Fibroblast of lung (primary cell): ENCODE results near the gene ATXN7L3. TPM values are rescaled to one million over a fixed set of nuclear protein-coding genes. Genes with fewer than 3 reads are reported as not detected.

Source experiments
- DNase-seq, 2 donors: peaks; one replicate each; pipeline versions ENCODE4 v3.0.0 to v3.0.0-alpha.2; 2010; ENCODE audit warnings: low read depth in 2 of 2
- H2AFZ ChIP-seq: 2 replicates; pipeline ENCODE4 v1.5.1; 2012; ENCODE audit warnings: low read length, control low read depth, inconsistent platforms
- H3K27ac ChIP-seq: 2 replicates; pipeline ENCODE4 v1.5.1; 2011; ENCODE audit warnings: low read length, control low read depth; ENCODE audit not compliant: insufficient read depth
- H3K27me3 ChIP-seq: 2 replicates; pipeline ENCODE4 v1.5.1; 2011; ENCODE audit warnings: mild to moderate bottlenecking, low read length; ENCODE audit not compliant: control insufficient read depth, insufficient read depth
- H3K36me3 ChIP-seq: 2 replicates; pipeline ENCODE4 v1.5.1; 2011; ENCODE audit warnings: low read length; ENCODE audit not compliant: control insufficient read depth, insufficient read depth
- H3K4me1 ChIP-seq: 2 replicates; pipeline ENCODE4 v1.5.1; 2011; ENCODE audit warnings: low read length; ENCODE audit not compliant: control insufficient read depth, insufficient read depth; ENCODE audit errors: extremely low read depth
- H3K4me2 ChIP-seq: 2 replicates; pipeline ENCODE4 v1.5.1; 2011; ENCODE audit warnings: low read length, control low read depth; ENCODE audit not compliant: insufficient read depth; ENCODE audit errors: extremely low read depth
- H3K4me3 ChIP-seq, 4 experiments: fragments of 200-600 bp in 1 of 4; sonication (generic) in 1 of 4; replicated peaks in 1 of 4; 2 replicates each; pipeline ENCODE4 v1.5.1; 2011 to 2016; ENCODE audit warnings: low read length in 4 of 4, low read depth in 3 of 4, mild to moderate bottlenecking in 3 of 4, control low read depth in 2 of 4, inconsistent platforms in 1 of 4, mixed read lengths in 1 of 4; ENCODE audit not compliant: insufficient read depth in 1 of 4; ENCODE audit errors: control extremely low read depth in 1 of 4
- H3K79me2 ChIP-seq: 2 replicates; pipeline ENCODE4 v1.5.1; 2012; ENCODE audit warnings: mild to moderate bottlenecking, low read length, inconsistent platforms; ENCODE audit not compliant: control insufficient read depth, insufficient read depth
- H3K9ac ChIP-seq: 2 replicates; pipeline ENCODE4 v1.5.1; 2011; ENCODE audit warnings: mild to moderate bottlenecking, low read length, control low read depth; ENCODE audit not compliant: insufficient read depth
- H3K9me3 ChIP-seq: 2 replicates; pipeline ENCODE4 v1.5.1; 2012; ENCODE audit warnings: low read depth, low read length; ENCODE audit not compliant: control insufficient read depth, insufficient read depth
- H4K20me1 ChIP-seq: 2 replicates; pipeline ENCODE4 v1.5.1; 2011; ENCODE audit warnings: low read length; ENCODE audit not compliant: control insufficient read depth, insufficient read depth; ENCODE audit errors: extremely low read depth
- CTCF ChIP-seq, 2 donors: IDR thresholded peaks in 1 of 2; conservative IDR thresholded peaks in 1 of 2; 1 replicate in 1 of 2; 2 replicates in 1 of 2; pipeline ENCODE4 v1.5.1; 2011 to 2012; ENCODE audit warnings: low read length in 2 of 2, control low read depth in 1 of 2, inconsistent platforms in 1 of 2, low read depth in 1 of 2, mild to moderate bottlenecking in 1 of 2
- EZH2 ChIP-seq: IDR thresholded peaks from 2 replicates; pipeline ENCODE4 v1.5.1; 2012; ENCODE audit warnings: low read length, control low read depth, mild to moderate bottlenecking; ENCODE audit errors: missing control alignments
- polyA plus RNA-seq, 2 donors: library from polyadenylated mRNA; depleted of rRNA in 1 of 2; stranded (reverse) in 1 of 2; unstranded in 1 of 2; fragments of >200 nt; gene quantifications; 2 replicates each; pipeline ENCODE4 v1.2.1, GENCODE V29; 2011 to 2012; ENCODE audit warnings: missing spikeins in 1 of 2
- total RNA-seq: library from RNA; depleted of rRNA; stranded (reverse); fragments of >200 nt; gene quantifications from 2 replicates; pipeline ENCODE4 v1.2.1, GENCODE V29; 2014

The ATXN7L3 gene
- total and polyA plus RNA-seq, 2 donors (not counting 1 experiment from before 2014, with no cell fraction given) = 34.8 to 36.5 TPM

DNA sequence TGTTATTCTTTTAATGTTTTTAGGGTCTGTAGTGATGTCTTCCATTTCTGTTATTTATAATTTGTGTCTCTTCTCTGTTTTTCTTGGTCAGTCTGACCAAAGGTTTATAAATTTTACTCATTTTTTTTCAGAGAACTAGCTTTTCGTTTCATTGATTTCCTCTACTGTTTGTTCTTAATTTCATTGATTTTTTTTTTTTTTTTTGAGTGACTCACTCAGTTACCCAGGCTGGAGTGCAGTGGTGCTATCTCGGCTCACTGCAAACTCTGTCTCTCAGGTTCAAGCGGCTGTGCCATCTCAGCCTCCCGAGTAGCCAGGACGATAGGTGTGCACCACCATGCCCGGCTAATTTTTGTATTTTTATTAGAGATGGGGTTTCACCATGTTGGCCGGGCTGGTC is 32.4 kb upstream of the ATXN7L3 start:
- no peaks in the 10 kb centered on the region for H3K27me3 ChIP-seq
- no peak for DNase-seq

GRCh38 chr17:44230140-44230539 is 30.5 kb upstream of the ATXN7L3 start:
- TF ChIP-seq CTCF (conservative IDR thresholded peaks at IDR 0.05 in 1 of 2, IDR thresholded peaks at IDR 0.05 in 1 of 2; ENCODE audit: low read depth in 1 of 2, low read length in 2 of 2) = no peak
- TF ChIP-seq EZH2 = no peak
- H3K4me2 ChIP-seq = no peak overlapping the region
- DNase-seq = no peak
- no peak overlapping the region for H3K9ac ChIP-seq
- H4K20me1 ChIP-seq = no peaks in the 10 kb centered on the region
- H3K4me3 ChIP-seq = no peak overlapping the region
- H3K36me3 ChIP-seq = no peaks in the 10 kb centered on the region
- H3K4me1 ChIP-seq = no peaks in the 10 kb centered on the region
- H2AFZ ChIP-seq = no peak overlapping the region
- no peaks in the 10 kb centered on the region for H3K79me2 ChIP-seq
- H3K9me3 ChIP-seq = no peaks in the 10 kb centered on the region
- H3K27me3 ChIP-seq = no peaks in the 10 kb centered on the region
- H3K27ac ChIP-seq = no peak overlapping the region

More for the DNA sequence above, 32.4 kb upstream of the ATXN7L3 start:
- H3K4me2 ChIP-seq = no peak overlapping the region
- H3K4me3 ChIP-seq = no peak overlapping the region
- H3K36me3 ChIP-seq = no peaks in the 10 kb centered on the region
- TF ChIP-seq EZH2 (no peak), CTCF (conservative IDR thresholded peaks at IDR 0.05 in 1 of 2, IDR thresholded peaks at IDR 0.05 in 1 of 2; ENCODE audit: low read depth in 1 of 2, low read length in 2 of 2) (no peak)
- H4K20me1 ChIP-seq = no peaks in the 10 kb centered on the region
- H3K9ac ChIP-seq = no peak overlapping the region
- H3K4me1 ChIP-seq = no peaks in the 10 kb centered on the region
- no peak overlapping the region for H2AFZ ChIP-seq
- no peak overlapping the region for H3K27ac ChIP-seq
- no peaks in the 10 kb centered on the region for H3K79me2 ChIP-seq
- no peaks in the 10 kb centered on the region for H3K9me3 ChIP-seq

- Histone ChIP-seq H3K4me2 (no peak overlapping the region), H3K4me1 (no peaks in the 10 kb centered on the region), H3K4me3 (no peak overlapping the region), H3K27ac (no peak overlapping the region), H4K20me1 (no peaks in the 10 kb centered on the region), H3K27me3 (no peaks in the 10 kb centered on the region), H3K9ac (no peak overlapping the region), H3K9me3 (no peaks in the 10 kb centered on the region), H3K36me3 (no peaks in the 10 kb centered on the region), H2AFZ (no peak overlapping the region), H3K79me2 (no peaks in the 10 kb centered on the region)
- no peak for DNase-seq
- TF ChIP-seq EZH2 (no peak), CTCF (conservative IDR thresholded peaks at IDR 0.05 in 1 of 2, IDR thresholded peaks at IDR 0.05 in 1 of 2; ENCODE audit: low read depth in 1 of 2, low read length in 2 of 2) (no peak)
These were observed 29.4 kb upstream of the ATXN7L3 start for GRCh38 chr17:44229090-44229489.
